Inflammatory macrophage treated with lipopolysaccharide for 4 hours (primary cell): ENCODE measurements around the gene KANSL1.

Source experiments
- DNase-seq: peaks from one replicate; pipeline ENCODE4 v3.0.0-alpha.2; 2020

KANSL1 gene

GRCh38 chr17:46167826-46168569 lies 25.2 kb downstream of the KANSL1 start:
- DNase-seq: no peak

DNA sequence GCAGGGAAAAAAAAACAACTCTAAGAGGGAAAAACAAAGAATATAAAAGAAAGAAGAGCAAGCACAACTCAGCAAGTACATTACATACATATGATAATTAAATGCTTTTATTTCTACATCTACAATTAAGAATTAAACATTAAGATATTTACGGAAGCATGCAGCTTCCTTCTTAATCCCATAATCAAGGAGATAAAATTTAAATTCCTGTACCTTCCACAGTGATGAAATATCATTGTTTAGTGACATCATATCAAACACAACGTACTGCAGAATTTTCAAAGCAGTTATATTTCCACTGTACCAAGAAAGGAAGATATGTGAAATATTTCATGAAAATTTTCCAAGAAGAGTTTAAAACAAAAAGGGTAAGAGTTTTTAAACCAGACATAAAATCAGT lies 26.0 kb downstream of the KANSL1 start:
- no peak for DNase-seq

DNA sequence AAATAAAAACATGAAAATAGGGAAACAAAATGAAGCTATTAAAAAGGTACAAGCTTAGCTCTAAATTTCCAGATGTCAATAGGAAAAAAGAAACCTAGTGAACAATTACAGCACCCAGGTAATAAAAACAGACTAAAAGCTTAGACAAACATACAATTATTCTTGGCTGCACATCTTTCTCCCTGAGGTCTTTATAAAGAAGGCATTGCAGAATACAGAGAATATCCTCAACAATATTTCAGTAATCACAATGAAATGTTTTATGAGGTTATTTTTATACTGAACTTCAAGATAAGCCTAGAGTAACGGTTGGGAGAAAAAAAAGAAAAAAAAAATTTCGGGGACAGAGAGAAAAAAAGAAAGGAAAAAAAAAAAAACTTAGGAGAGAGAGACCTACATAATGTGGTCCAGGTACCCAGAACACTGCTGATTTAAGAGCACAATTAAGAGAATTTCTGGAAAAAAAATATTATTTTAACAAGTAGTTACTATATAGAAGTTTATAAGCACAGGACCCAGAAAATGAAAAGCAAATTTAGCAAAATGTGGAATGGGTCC lies 26.5 kb downstream of the KANSL1 start:
- no peak for DNase-seq

GRCh38 chr17:46163929-46164594 lies 29.2 kb downstream of the KANSL1 start:
- peak; percentile 11 for DNase-seq

DNA sequence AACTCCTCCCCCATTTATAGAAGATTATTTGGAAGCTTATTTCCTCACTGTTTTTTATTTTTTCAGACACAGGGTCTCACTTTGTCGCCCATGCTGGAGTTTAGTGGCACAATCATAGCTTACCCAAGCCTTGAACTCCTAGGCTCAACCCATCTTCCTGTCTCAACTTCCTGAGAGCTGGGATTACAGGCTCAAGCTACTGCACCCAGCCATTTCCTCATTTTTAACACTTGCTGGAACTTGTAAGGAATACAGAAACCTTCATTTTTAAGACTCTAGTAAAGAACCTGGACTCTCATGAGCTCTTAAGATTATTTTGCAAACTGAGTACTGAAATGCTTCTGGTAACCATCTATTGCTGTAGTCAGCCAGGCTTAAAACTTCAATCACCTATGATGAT lies 29.9 kb downstream of the KANSL1 start:
- peak; percentile 57 for DNase-seq

DNA sequence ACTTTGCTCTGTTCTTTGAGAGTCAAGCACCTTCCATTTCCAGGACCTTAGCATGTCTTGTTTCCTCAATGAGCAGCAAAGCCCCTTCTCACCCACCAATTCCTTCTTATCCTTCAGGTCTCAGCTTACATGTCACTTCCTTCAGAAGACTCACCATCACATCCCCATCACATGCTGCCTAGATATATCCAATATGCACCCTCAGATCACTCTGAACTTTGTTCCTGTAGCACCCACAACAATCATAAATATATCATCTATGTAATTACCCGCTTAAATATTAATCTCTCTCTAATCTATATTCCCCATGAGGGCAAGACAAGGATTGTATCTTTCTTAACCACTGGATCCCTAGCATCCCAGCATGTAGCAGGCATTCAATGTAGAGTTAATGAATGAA lies 30.4 kb downstream of the KANSL1 start:
- DNase-seq: no peak

DNA sequence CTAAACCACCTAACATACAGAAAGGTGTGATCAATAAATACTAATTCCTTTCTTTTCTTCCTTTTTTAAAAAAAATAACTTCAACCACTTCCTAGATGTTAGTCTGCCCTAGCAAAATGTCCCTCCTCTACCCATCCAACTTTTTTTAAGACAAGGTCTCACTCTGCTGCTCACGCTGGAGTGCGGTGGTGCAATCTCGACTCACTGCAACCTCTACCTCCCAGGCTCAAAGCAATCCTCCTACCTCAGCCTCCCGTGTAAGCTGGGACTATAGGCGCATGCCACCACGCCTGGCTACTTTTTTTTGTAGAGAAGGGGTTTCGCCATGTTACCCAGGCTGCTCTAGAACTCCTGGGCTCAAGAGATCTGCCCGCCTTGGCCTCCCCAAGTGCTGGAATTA lies 33.1 kb downstream of the KANSL1 start:
- DNase-seq: no peak

- DNase-seq: peak; percentile 38
Measured at GRCh38 chr17:46159686-46160085, 33.5 kb downstream of the KANSL1 start.

GRCh38 chr17:46158323-46159296 lies 34.6 kb downstream of the KANSL1 start:
- no peak for DNase-seq

- DNase-seq: no peak
Measured at GRCh38 chr17:46157443-46158062, 35.7 kb downstream of the KANSL1 start.

DNA sequence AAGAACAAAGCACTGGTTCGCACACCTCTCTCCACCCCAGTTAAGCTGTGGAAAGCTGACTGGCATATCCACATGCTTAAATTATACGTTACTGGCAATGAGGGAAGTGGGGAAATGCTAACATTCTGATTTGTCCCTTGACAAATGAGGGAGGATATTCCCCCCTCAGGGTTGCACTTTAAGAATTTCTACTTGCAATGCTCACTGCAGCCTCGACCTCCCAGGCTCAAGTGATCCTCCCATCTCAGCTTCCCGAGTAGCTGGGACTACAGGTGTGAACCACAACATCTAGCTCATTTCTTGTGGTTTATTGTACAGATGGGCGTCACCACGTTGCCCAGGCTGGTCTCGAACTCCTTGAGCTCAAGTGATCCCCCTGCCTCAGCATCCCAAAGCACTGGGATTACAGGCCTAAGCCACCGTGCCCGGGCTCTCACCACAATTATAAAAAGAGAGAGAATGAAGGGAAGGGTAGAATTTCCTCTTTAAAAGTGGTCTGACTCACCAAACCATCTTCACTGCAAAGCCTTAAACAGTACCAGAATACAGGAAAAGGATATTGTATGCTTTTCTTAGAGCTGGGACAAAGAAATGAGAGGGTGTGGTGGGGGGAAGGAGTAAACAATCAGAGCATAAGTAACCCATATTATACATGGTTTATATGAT lies 38.9 kb downstream of the KANSL1 start:
- no peak for DNase-seq

DNA sequence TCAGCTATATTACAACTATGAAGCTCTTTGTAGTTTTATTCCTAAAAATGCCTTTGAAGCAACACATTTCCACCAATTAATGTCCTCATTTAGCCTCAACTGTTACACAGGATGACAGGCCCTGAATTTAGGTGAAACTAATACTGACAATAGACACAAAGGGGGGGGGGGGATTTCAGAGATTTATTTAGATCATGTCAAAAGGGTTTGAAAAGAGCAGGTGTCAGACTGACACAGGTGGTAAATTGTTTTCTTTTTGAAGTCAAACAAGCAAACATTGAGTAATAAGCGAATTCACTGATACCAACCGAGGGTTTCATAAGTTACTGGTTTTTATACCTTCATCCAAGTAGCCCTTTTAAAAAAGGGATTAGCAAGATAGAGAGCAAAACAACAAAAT lies 40.8 kb downstream of the KANSL1 start:
- DNase-seq: no peak

- no peak for DNase-seq
Measured at GRCh38 chr17:46151762-46152161, 41.5 kb downstream of the KANSL1 start.

DNA sequence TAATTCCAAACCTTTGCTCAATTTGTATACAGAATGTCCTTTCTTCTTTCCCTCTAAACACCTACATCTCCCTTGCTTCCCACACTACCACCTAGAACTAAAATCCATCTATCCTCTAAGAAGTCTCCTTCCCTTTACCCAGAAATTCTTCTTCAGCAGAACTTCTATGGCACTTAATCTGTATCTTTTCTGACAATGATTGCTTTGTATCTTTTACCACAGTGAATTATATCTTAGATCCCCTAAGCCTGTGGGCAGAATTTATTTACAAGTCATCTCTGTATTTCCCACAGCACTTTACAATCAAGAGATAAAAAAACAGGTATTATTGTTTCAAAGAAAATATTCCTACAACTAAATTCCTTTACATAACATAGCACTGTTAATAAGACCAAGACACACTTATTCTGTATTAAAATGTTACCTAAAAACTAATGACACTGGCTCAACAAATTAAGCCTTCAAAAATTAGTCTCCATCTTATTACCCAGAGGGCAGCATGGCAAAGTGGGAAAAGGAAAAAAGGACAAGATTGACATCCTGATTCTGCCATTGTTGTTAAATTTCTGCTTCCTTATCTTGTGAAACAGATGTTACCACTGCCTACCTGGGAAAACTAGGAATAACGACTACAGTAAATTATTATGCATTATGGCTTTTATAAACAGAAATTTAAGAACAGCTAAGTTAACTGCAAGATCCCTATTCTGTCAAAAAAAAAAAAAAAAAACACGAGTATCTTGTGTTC lies 42.8 kb downstream of the KANSL1 start:
- DNase-seq: no peak

- DNase-seq: no peak
Measured at GRCh38 chr17:46148247-46148646, 45.0 kb downstream of the KANSL1 start.

DNA sequence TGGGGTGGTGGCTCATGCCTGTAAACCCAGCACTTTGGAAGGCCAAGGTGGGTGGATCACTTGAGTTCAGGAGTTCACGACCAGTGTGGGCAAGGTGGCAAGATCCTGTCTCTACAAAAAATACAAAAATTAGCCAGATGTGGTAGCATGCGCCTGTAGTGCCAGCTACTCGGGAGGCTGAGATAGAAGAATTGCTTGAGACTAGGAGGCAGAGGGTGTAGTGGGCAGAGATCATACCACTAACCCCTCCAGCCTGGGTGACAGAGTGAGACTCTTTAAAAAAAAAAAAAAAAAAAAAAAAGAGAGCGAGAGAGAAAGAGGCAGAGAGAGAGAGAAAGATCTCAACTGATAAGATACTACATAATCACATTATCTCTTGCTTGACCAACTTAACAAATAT lies 45.9 kb downstream of the KANSL1 start:
- DNase-seq: no peak

GRCh38 chr17:46144246-46144645 lies 49.0 kb downstream of the KANSL1 start:
- no peak for DNase-seq

GRCh38 chr17:46143827-46144236 lies 49.4 kb downstream of the KANSL1 start:
- no peak for DNase-seq

DNA sequence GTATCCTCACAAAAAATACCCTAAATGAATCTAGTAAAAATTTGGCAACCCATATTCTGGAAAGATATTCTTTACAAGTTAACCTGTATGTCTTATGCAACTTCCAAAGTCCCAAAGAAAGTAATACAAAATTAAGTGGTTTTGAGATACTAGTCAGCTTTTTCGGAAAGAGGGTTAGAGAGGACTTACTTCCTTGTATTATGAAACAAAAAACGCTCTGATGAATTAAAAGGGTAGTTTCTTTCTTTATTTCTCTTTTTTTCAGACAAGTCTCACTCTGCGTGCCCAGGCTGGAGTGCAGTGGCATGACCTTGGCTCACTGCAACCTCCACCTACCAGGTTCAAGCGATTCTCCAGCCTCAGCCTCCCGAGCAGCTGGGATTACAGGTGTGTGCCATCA lies 51.6 kb downstream of the KANSL1 start:
- peak; percentile 62 for DNase-seq

GRCh38 chr17:46140645-46141197 lies 52.5 kb downstream of the KANSL1 start:
- DNase-seq: no peak
